Measurements from ENCODE around the gene PDZD2. TPM values are rescaled to one million over a fixed set of nuclear protein-coding genes. Genes with fewer than 3 reads are reported as not detected.
"Not testable (repeated sequence)": the region's sequence is repeated elsewhere in the genome, so short reads cannot be mapped to it uniquely, and the experiment has no call there.

The PDZD2 gene
- total RNA-seq, 1 donor from 2014 or later: 80.1 TPM

- DNase-seq: no peak
- intact Hi-C loops (cut with micrococcal nuclease): no loop called here
- ATAC-seq: no peak
Measured at GRCh38 chr5:31967461-31967860, 328.5 kb downstream of the PDZD2 start.

GRCh38 chr5:31972558-31972957, 333.6 kb downstream of the PDZD2 start:
- intact Hi-C loops (cut with micrococcal nuclease): no loop called here
- no peak for ATAC-seq

GRCh38 chr5:31975189-31975612, 336.3 kb downstream of the PDZD2 start:
- intact Hi-C loops (cut with micrococcal nuclease); DNase-seq; ATAC-seq: not testable (repeated sequence)

More at GRCh38 chr5:31972558-31972957, 333.6 kb downstream of the PDZD2 start:
- no peak for DNase-seq

GRCh38 chr5:31976169-31976568, 337.2 kb downstream of the PDZD2 start:
- intact Hi-C loops (cut with micrococcal nuclease): no loop called here

GRCh38 chr5:31981361-31981945, 342.5 kb downstream of the PDZD2 start:
- ATAC-seq: no peak
- intact Hi-C loops (cut with micrococcal nuclease): no loop called here
- DNase-seq: no peak

More at GRCh38 chr5:31976169-31976568, 337.2 kb downstream of the PDZD2 start:
- no peak for DNase-seq
- ATAC-seq: no peak

GRCh38 chr5:31982027-31982426, 343.1 kb downstream of the PDZD2 start:
- intact Hi-C loops (cut with micrococcal nuclease): no loop called here
- DNase-seq (no peak), ATAC-seq (peak; percentile 22)

- intact Hi-C loops (cut with micrococcal nuclease): no loop called here
- DNase-seq (no peak), ATAC-seq (no peak)
Measured at GRCh38 chr5:31982621-31983020, 343.7 kb downstream of the PDZD2 start.

GRCh38 chr5:31983851-31984250, 344.9 kb downstream of the PDZD2 start:
- no peak for DNase-seq
- ATAC-seq: peak; percentile 35

GRCh38 chr5:31984691-31985090, 345.8 kb downstream of the PDZD2 start:
- no peak for DNase-seq
- intact Hi-C loops (cut with micrococcal nuclease): no loop called here
- ATAC-seq: no peak

More at GRCh38 chr5:31983851-31984250, 344.9 kb downstream of the PDZD2 start:
- intact Hi-C loops (cut with micrococcal nuclease): no loop called here

- intact Hi-C loops (cut with micrococcal nuclease): no loop called here
- DNase-seq (no peak), ATAC-seq (no peak)
Measured at GRCh38 chr5:31986101-31986500, 347.2 kb downstream of the PDZD2 start.

GRCh38 chr5:31987985-31988710, 349.2 kb downstream of the PDZD2 start:
- intact Hi-C loops (cut with micrococcal nuclease): no loop called here
- DNase-seq (no peak), ATAC-seq (peak; percentile 45)

- no peak for DNase-seq
- intact Hi-C loops (cut with micrococcal nuclease): no loop called here
- ATAC-seq: peak; percentile 35
Measured at GRCh38 chr5:31990081-31990650, 351.2 kb downstream of the PDZD2 start.

GRCh38 chr5:31990701-31991110, 351.8 kb downstream of the PDZD2 start:
- ATAC-seq (peak; percentile 16), DNase-seq (no peak)
- intact Hi-C loops (cut with micrococcal nuclease): no loop called here

GRCh38 chr5:31992377-31992776, 353.4 kb downstream of the PDZD2 start:
- DNase-seq (no peak), ATAC-seq (no peak)
- intact Hi-C loops (cut with micrococcal nuclease): no loop called here

- ATAC-seq (no peak), DNase-seq (no peak)
- intact Hi-C loops (cut with micrococcal nuclease): no loop called here
Measured at GRCh38 chr5:31993165-31993961, 354.4 kb downstream of the PDZD2 start.

- DNase-seq: no peak
- intact Hi-C loops (cut with micrococcal nuclease): no loop called here
- no peak for ATAC-seq
Measured at GRCh38 chr5:31995006-31995405, 356.1 kb downstream of the PDZD2 start.

GRCh38 chr5:31995714-31996113, 356.8 kb downstream of the PDZD2 start:
- ATAC-seq (no peak), DNase-seq (no peak)
- intact Hi-C loops (cut with micrococcal nuclease): no loop called here

GRCh38 chr5:31996909-31997308, 358.0 kb downstream of the PDZD2 start:
- ATAC-seq: no peak
- no peak for DNase-seq
- intact Hi-C loops (cut with micrococcal nuclease): no loop called here

- DNase-seq (no peak), ATAC-seq (no peak)
- intact Hi-C loops (cut with micrococcal nuclease): no loop called here
Measured at GRCh38 chr5:31999470-31999869, 360.5 kb downstream of the PDZD2 start.

- DNase-seq (no peak), ATAC-seq (no peak)
- intact Hi-C loops (cut with micrococcal nuclease): no loop called here
Measured at GRCh38 chr5:32000731-32001130, 361.8 kb downstream of the PDZD2 start.
